ENCODE data around the gene ACADL. TPM values are rescaled to one million over a fixed set of nuclear protein-coding genes. Genes with fewer than 3 reads are reported as not detected.

ACADL gene
- total and polyA plus RNA-seq, 2 donors (not counting 3 experiments of a cell fraction or from before 2014, with no cell fraction given): not detected

- no peak for FAIRE-seq
- intact Hi-C loops (cut with micrococcal nuclease) (no loop called here), dilution Hi-C loops (cut with MboI; ENCODE audit: extremely low pct_ligation_motif_present, low sequenced_read_pairs) (no loop called here)
- TF ChIP-seq MAX (IDR thresholded peaks at IDR 0.05; ENCODE audit: insufficient read depth, insufficient read length) (no peak), GATA2 (IDR thresholded peaks at IDR 0.05; ENCODE audit: insufficient read depth, insufficient read length, low read depth, low read length) (no peak), JUN (IDR thresholded peaks at IDR 0.05; ENCODE audit: borderline replicate concordance, insufficient read depth, insufficient read length, low read depth) (no peak), MYC (IDR thresholded peaks at IDR 0.05; ENCODE audit: low read depth, low read length) (no peak), EZH2 (IDR thresholded peaks at IDR 0.05; ENCODE audit: borderline replicate concordance, low read depth, low read length, severe bottlenecking) (no peak), FOS (IDR thresholded peaks at IDR 0.05; ENCODE audit: borderline replicate concordance, insufficient read depth, low read length) (no peak), POLR2A (IDR thresholded peaks at IDR 0.05; ENCODE audit: low read depth, low read length) (no peak), CTCF (IDR thresholded peaks at IDR 0.05; ENCODE audit: extremely low read depth in 1 of 2, insufficient read depth in 1 of 2, low read depth in 1 of 2, low read length in 2 of 2) (no peak), POLR2AphosphoS5 (IDR thresholded peaks at IDR 0.05; ENCODE audit: insufficient read depth, low read depth, low read length) (no peak)
- no peaks in the 10 kb centered on the region for H3K4me1 ChIP-seq (ENCODE audit: control insufficient read depth, extremely low read depth, insufficient read depth, low read length)
- no peak overlapping the region for H2AFZ ChIP-seq (ENCODE audit: low read depth, low read length)
- no peak overlapping the region for H3K4me3 ChIP-seq (replicated peaks in 1 of 3; ENCODE audit: insufficient read depth in 1 of 3, low read depth in 1 of 3, low read length in 3 of 3)
- CTCF ChIA-PET: no interaction called here
- no peaks in the 10 kb centered on the region for H3K9me3 ChIP-seq (replicated peaks; ENCODE audit: control insufficient read depth, insufficient read depth, low read length)
- no peaks in the 10 kb centered on the region for H3K36me3 ChIP-seq (ENCODE audit: control insufficient read depth in 2 of 2, extremely low read depth in 1 of 2, insufficient read depth in 2 of 2, low read length in 2 of 2)
- H3K9ac ChIP-seq (replicated peaks; ENCODE audit: extremely low read depth, insufficient read depth, low read length): no peak overlapping the region
- no peaks in the 10 kb centered on the region for H4K20me1 ChIP-seq (replicated peaks; ENCODE audit: control insufficient read depth, extremely low read depth, insufficient read depth, low read length)
- H3K27ac ChIP-seq (ENCODE audit: insufficient read depth, low read depth, low read length): no peak overlapping the region
- no TSS peak for BruUV-seq (replicated peaks)
- no peak overlapping the region for H3K4me2 ChIP-seq (ENCODE audit: insufficient read depth, low read length)
- no peaks in the 10 kb centered on the region for H3K27me3 ChIP-seq (ENCODE audit: control insufficient read depth in 2 of 2, insufficient read depth in 2 of 2, low read length in 2 of 2)
- H3K9me1 ChIP-seq (replicated peaks; ENCODE audit: control insufficient read depth, extremely low read depth, insufficient read depth, low read length): no peaks in the 10 kb centered on the region
- no peak for DNase-seq (ENCODE audit: low read depth, low spot score)
- POLR2A ChIA-PET: no interaction called here
- H3K79me2 ChIP-seq (ENCODE audit: control insufficient read depth, insufficient read depth, low read length): no peaks in the 10 kb centered on the region
These were observed 34.4 kb upstream of the ACADL start for GRCh38 chr2:210259687-210260086.

Measured in endothelial cell of umbilical vein (primary cell).